ENCODE results near the gene FRS2. TPM values are rescaled to one million over a fixed set of nuclear protein-coding genes. Genes with fewer than 3 reads are reported as not detected.

FRS2 gene
- total RNA-seq, 1 donor: 64.4 TPM

GRCh38 chr12:69533844-69534243 lies 63.7 kb downstream of the FRS2 start:
- Histone ChIP-seq H3K27ac (ENCODE audit: low read depth, low read length) (peak overlapping the region; percentile 83), H3K4me1 (ENCODE audit: insufficient read depth, low read length) (peaks cover 18% of the 10 kb centered on the region), H3K36me3 (ENCODE audit: insufficient read depth, low read length) (peaks cover 11% of the 10 kb centered on the region), H3K27me3 (ENCODE audit: insufficient read depth, low read length) (no peaks in the 10 kb centered on the region), H4K20me1 (ENCODE audit: insufficient read depth, low read length) (no peaks in the 10 kb centered on the region), H2AFZ (ENCODE audit: low read length) (no peak overlapping the region), H3K4me3 (ENCODE audit: insufficient read depth, low read length) (no peak overlapping the region), H3K4me2 (ENCODE audit: insufficient read depth, low read length) (peak overlapping the region; percentile 65), H3K79me2 (ENCODE audit: insufficient read depth, low read length) (peaks cover 69% of the 10 kb centered on the region), H3K9me3 (ENCODE audit: low read depth, low read length) (no peaks in the 10 kb centered on the region)
- no peak for TF ChIP-seq CTCF (IDR thresholded peaks at IDR 0.05; ENCODE audit: extremely low read depth, low read depth, low read length)
- DNase-seq (ENCODE audit: insufficient read length, low spot score, missing footprints): no peak

GRCh38 chr12:69534389-69534822 lies 64.2 kb downstream of the FRS2 start:
- peaks cover 15% of the 10 kb centered on the region for H3K4me1 ChIP-seq (ENCODE audit: insufficient read depth, low read length)
- no peaks in the 10 kb centered on the region for H3K27me3 ChIP-seq (ENCODE audit: insufficient read depth, low read length)
- H3K27ac ChIP-seq (ENCODE audit: low read depth, low read length): peak overlapping the region; percentile 83
- peaks cover 67% of the 10 kb centered on the region for H3K79me2 ChIP-seq (ENCODE audit: insufficient read depth, low read length)
- peak overlapping the region; percentile 65 for H3K4me2 ChIP-seq (ENCODE audit: insufficient read depth, low read length)
- no peak for TF ChIP-seq CTCF (IDR thresholded peaks at IDR 0.05; ENCODE audit: extremely low read depth, low read depth, low read length)
- peaks cover 11% of the 10 kb centered on the region for H3K36me3 ChIP-seq (ENCODE audit: insufficient read depth, low read length)
- H4K20me1 ChIP-seq (ENCODE audit: insufficient read depth, low read length): no peaks in the 10 kb centered on the region
- peak; percentile 88 for DNase-seq (ENCODE audit: insufficient read length, low spot score, missing footprints)
- H3K4me3 ChIP-seq (ENCODE audit: insufficient read depth, low read length): no peak overlapping the region
- no peaks in the 10 kb centered on the region for H3K9me3 ChIP-seq (ENCODE audit: low read depth, low read length)
- no peak overlapping the region for H2AFZ ChIP-seq (ENCODE audit: low read length)

GRCh38 chr12:69540987-69541386 lies 70.8 kb downstream of the FRS2 start:
- H3K27ac ChIP-seq (ENCODE audit: low read depth, low read length): peak overlapping the region; percentile 2
- peaks cover 14% of the 10 kb centered on the region for H3K4me1 ChIP-seq (ENCODE audit: insufficient read depth, low read length)
- H3K79me2 ChIP-seq (ENCODE audit: insufficient read depth, low read length): peaks cover 32% of the 10 kb centered on the region
- peaks cover 3% of the 10 kb centered on the region for H4K20me1 ChIP-seq (ENCODE audit: insufficient read depth, low read length)
- no peak overlapping the region for H2AFZ ChIP-seq (ENCODE audit: low read length)
- no peak overlapping the region for H3K4me3 ChIP-seq (ENCODE audit: insufficient read depth, low read length)
- H3K4me2 ChIP-seq (ENCODE audit: insufficient read depth, low read length): peak overlapping the region; percentile 19
- no peaks in the 10 kb centered on the region for H3K9me3 ChIP-seq (ENCODE audit: low read depth, low read length)
- TF ChIP-seq CTCF (IDR thresholded peaks at IDR 0.05; ENCODE audit: extremely low read depth, low read depth, low read length): peak; percentile 26
- peak; percentile 91 for DNase-seq (ENCODE audit: insufficient read length, low spot score, missing footprints)
- H3K27me3 ChIP-seq (ENCODE audit: insufficient read depth, low read length): no peaks in the 10 kb centered on the region
- H3K36me3 ChIP-seq (ENCODE audit: insufficient read depth, low read length): no peaks in the 10 kb centered on the region

GRCh38 chr12:69544087-69544486 lies 73.9 kb downstream of the FRS2 start:
- H3K36me3 ChIP-seq (ENCODE audit: insufficient read depth, low read length): no peaks in the 10 kb centered on the region
- no peak overlapping the region for H2AFZ ChIP-seq (ENCODE audit: low read length)
- DNase-seq (ENCODE audit: insufficient read length, low spot score, missing footprints): no peak
- no peak for TF ChIP-seq CTCF (IDR thresholded peaks at IDR 0.05; ENCODE audit: extremely low read depth, low read depth, low read length)
- H3K9me3 ChIP-seq (ENCODE audit: low read depth, low read length): no peaks in the 10 kb centered on the region
- peaks cover 3% of the 10 kb centered on the region for H4K20me1 ChIP-seq (ENCODE audit: insufficient read depth, low read length)
- no peak overlapping the region for H3K4me2 ChIP-seq (ENCODE audit: insufficient read depth, low read length)
- H3K27me3 ChIP-seq (ENCODE audit: insufficient read depth, low read length): no peaks in the 10 kb centered on the region
- no peak overlapping the region for H3K27ac ChIP-seq (ENCODE audit: low read depth, low read length)
- peaks cover 14% of the 10 kb centered on the region for H3K4me1 ChIP-seq (ENCODE audit: insufficient read depth, low read length)
- H3K4me3 ChIP-seq (ENCODE audit: insufficient read depth, low read length): no peak overlapping the region
- peaks cover 16% of the 10 kb centered on the region for H3K79me2 ChIP-seq (ENCODE audit: insufficient read depth, low read length)
